ENCODE results near the gene SKIC2. TPM values are rescaled to one million over a fixed set of nuclear protein-coding genes. Genes with fewer than 3 reads are reported as not detected.

Gene SKIC2
- total and polyA plus RNA-seq, 2 donors (not counting 3 experiments of a cell fraction or from before 2014, with no cell fraction given) = 52.8 to 76.7 TPM

DNA sequence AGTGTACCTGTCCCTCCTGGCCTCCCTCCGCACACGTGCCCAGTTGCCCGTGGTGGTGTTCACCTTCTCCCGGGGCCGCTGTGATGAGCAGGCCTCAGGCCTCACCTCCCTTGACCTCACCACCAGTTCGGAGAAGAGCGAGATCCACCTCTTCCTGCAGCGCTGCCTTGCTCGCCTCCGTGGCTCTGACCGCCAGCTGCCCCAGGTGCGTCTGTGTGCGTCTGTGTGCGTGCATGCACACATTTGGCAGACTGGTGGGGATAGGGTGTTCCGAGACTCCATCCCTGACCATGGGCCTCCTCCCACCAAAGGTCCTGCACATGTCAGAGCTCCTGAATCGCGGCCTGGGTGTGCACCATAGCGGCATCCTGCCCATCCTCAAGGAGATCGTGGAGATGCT, 4.9 kb downstream of the SKIC2 start:
- no peak for TF ChIP-seq FOS (IDR thresholded peaks at IDR 0.05; ENCODE audit: borderline replicate concordance, insufficient read depth, low read length)
- TF ChIP-seq POLR2AphosphoS5 (IDR thresholded peaks at IDR 0.05; ENCODE audit: insufficient read depth, low read depth, low read length) = no peak
- no peak for DNase-seq (ENCODE audit: low read depth, low spot score)
- H3K9ac ChIP-seq (replicated peaks; ENCODE audit: extremely low read depth, insufficient read depth, low read length) = no peak overlapping the region
- H3K4me1 ChIP-seq (ENCODE audit: control insufficient read depth, extremely low read depth, insufficient read depth, low read length) = peaks cover 8% of the 10 kb centered on the region
- peaks cover 12 to 56% of the 10 kb centered on the region in 2 experiments for H3K36me3 ChIP-seq (ENCODE audit: control insufficient read depth in 2 of 2, extremely low read depth in 1 of 2, insufficient read depth in 2 of 2, low read length in 2 of 2)
- no peaks in the 10 kb centered on the region for H3K9me1 ChIP-seq (replicated peaks; ENCODE audit: control insufficient read depth, extremely low read depth, insufficient read depth, low read length)
- H3K79me2 ChIP-seq (ENCODE audit: control insufficient read depth, insufficient read depth, low read length) = peaks cover 10% of the 10 kb centered on the region
- intact Hi-C loops (cut with micrococcal nuclease) (no loop called here), dilution Hi-C loops (cut with MboI; ENCODE audit: extremely low pct_ligation_motif_present, low sequenced_read_pairs) (no loop called here)
- H3K4me2 ChIP-seq (ENCODE audit: insufficient read depth, low read length) = no peak overlapping the region
- H3K9me3 ChIP-seq (replicated peaks; ENCODE audit: control insufficient read depth, insufficient read depth, low read length) = no peaks in the 10 kb centered on the region
- POLR2A ChIA-PET = no interaction called here
- no peak overlapping the region for H3K27ac ChIP-seq (ENCODE audit: insufficient read depth, low read depth, low read length)
- no peak overlapping the region for H3K4me3 ChIP-seq (replicated peaks in 1 of 3; ENCODE audit: insufficient read depth in 1 of 3, low read depth in 1 of 3, low read length in 3 of 3)
- H3K27me3 ChIP-seq (ENCODE audit: control insufficient read depth in 2 of 2, insufficient read depth in 2 of 2, low read length in 2 of 2) = no peaks in the 10 kb centered on the region
- BruUV-seq (replicated peaks) = no TSS peak
- CTCF ChIA-PET = interaction anchor here (0.6 kb wide), 1 partner anchor 11 kb away, joined by 3 read pairs; no protein-coding TSS in a partner anchor
- no peak for FAIRE-seq
- H4K20me1 ChIP-seq (replicated peaks; ENCODE audit: control insufficient read depth, extremely low read depth, insufficient read depth, low read length) = no peaks in the 10 kb centered on the region
- H2AFZ ChIP-seq (ENCODE audit: low read depth, low read length) = no peak overlapping the region

DNA sequence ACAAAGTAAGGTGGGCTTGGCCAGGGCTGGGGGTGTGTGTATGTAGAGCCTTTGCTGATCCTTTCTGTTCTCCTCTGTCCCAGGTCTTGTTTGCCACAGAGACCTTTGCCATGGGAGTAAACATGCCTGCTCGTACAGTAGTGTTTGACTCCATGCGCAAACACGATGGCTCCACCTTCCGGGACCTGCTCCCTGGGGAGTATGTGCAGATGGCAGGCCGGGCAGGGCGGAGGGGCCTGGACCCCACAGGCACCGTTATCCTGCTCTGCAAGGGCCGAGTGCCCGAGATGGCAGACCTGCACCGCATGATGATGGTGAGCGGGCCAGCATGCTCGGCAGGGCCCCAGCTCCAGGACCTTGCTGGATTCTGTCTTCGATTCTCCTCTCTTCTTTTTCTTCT, 6.7 kb downstream of the SKIC2 start:
- Histone ChIP-seq H3K4me2 (ENCODE audit: insufficient read depth, low read length) (no peak overlapping the region), H3K79me2 (ENCODE audit: control insufficient read depth, insufficient read depth, low read length) (peaks cover 5% of the 10 kb centered on the region), H3K27ac (ENCODE audit: insufficient read depth, low read depth, low read length) (no peak overlapping the region), H3K9me3 (replicated peaks; ENCODE audit: control insufficient read depth, insufficient read depth, low read length) (no peaks in the 10 kb centered on the region), H3K9ac (replicated peaks; ENCODE audit: extremely low read depth, insufficient read depth, low read length) (no peak overlapping the region), H3K4me1 (ENCODE audit: control insufficient read depth, extremely low read depth, insufficient read depth, low read length) (peaks cover 1% of the 10 kb centered on the region), H4K20me1 (replicated peaks; ENCODE audit: control insufficient read depth, extremely low read depth, insufficient read depth, low read length) (no peaks in the 10 kb centered on the region), H3K36me3 (ENCODE audit: control insufficient read depth in 2 of 2, extremely low read depth in 1 of 2, insufficient read depth in 2 of 2, low read length in 2 of 2) (peaks cover 14 to 66% of the 10 kb centered on the region in 2 experiments), H2AFZ (ENCODE audit: low read depth, low read length) (no peak overlapping the region), H3K4me3 (replicated peaks in 1 of 3; ENCODE audit: insufficient read depth in 1 of 3, low read depth in 1 of 3, low read length in 3 of 3) (no peak overlapping the region), H3K27me3 (ENCODE audit: control insufficient read depth in 2 of 2, insufficient read depth in 2 of 2, low read length in 2 of 2) (no peaks in the 10 kb centered on the region), H3K9me1 (replicated peaks; ENCODE audit: control insufficient read depth, extremely low read depth, insufficient read depth, low read length) (no peaks in the 10 kb centered on the region)
- intact Hi-C loops (cut with micrococcal nuclease) = no loop called here
- no TSS peak for BruUV-seq (replicated peaks)
- no peak for TF ChIP-seq EZH2 (IDR thresholded peaks at IDR 0.05; ENCODE audit: borderline replicate concordance, low read depth, low read length, severe bottlenecking)
- TF ChIP-seq POLR2AphosphoS5 (IDR thresholded peaks at IDR 0.05; ENCODE audit: insufficient read depth, low read depth, low read length) = no peak
- TF ChIP-seq, protein P1, sequence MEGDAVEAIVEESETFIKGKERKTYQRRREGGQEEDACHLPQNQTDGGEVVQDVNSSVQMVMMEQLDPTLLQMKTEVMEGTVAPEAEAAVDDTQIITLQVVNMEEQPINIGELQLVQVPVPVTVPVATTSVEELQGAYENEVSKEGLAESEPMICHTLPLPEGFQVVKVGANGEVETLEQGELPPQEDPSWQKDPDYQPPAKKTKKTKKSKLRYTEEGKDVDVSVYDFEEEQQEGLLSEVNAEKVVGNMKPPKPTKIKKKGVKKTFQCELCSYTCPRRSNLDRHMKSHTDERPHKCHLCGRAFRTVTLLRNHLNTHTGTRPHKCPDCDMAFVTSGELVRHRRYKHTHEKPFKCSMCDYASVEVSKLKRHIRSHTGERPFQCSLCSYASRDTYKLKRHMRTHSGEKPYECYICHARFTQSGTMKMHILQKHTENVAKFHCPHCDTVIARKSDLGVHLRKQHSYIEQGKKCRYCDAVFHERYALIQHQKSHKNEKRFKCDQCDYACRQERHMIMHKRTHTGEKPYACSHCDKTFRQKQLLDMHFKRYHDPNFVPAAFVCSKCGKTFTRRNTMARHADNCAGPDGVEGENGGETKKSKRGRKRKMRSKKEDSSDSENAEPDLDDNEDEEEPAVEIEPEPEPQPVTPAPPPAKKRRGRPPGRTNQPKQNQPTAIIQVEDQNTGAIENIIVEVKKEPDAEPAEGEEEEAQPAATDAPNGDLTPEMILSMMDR (IDR thresholded peaks at IDR 0.05; ENCODE audit: extremely low read depth in 1 of 2, insufficient read depth in 1 of 2, low read depth in 1 of 2, low read length in 2 of 2) = no peak
- TF ChIP-seq FOS (IDR thresholded peaks at IDR 0.05; ENCODE audit: borderline replicate concordance, insufficient read depth, low read length) = no peak
- no peak for TF ChIP-seq GATA2 (IDR thresholded peaks at IDR 0.05; ENCODE audit: insufficient read depth, insufficient read length, low read depth, low read length)
- TF ChIP-seq JUN (IDR thresholded peaks at IDR 0.05; ENCODE audit: borderline replicate concordance, insufficient read depth, insufficient read length, low read depth) = no peak
- TF ChIP-seq POLR2A (IDR thresholded peaks at IDR 0.05; ENCODE audit: low read depth, low read length) = no peak
- TF ChIP-seq MYC (IDR thresholded peaks at IDR 0.05; ENCODE audit: low read depth, low read length) = no peak
- TF ChIP-seq, protein P2, sequence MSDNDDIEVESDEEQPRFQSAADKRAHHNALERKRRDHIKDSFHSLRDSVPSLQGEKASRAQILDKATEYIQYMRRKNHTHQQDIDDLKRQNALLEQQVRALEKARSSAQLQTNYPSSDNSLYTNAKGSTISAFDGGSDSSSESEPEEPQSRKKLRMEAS (IDR thresholded peaks at IDR 0.05; ENCODE audit: insufficient read depth, insufficient read length) = no peak
- ChIA-PET POLR2A (no interaction called here), CTCF (no interaction called here)
- DNase-seq (ENCODE audit: low read depth, low spot score) = no peak
- dilution Hi-C loops (cut with MboI; ENCODE audit: extremely low pct_ligation_motif_present, low sequenced_read_pairs) = no loop called here
- FAIRE-seq = no peak
